SHP77 (cell line): Measurements from ENCODE around the gene C8G.

ENCODE experiments used
- DNase-seq, 2 experiments: peaks; one replicate each; lab custom pipeline; 2025; lab: John Stamatoyannopoulos, UW

The C8G gene

DNA sequence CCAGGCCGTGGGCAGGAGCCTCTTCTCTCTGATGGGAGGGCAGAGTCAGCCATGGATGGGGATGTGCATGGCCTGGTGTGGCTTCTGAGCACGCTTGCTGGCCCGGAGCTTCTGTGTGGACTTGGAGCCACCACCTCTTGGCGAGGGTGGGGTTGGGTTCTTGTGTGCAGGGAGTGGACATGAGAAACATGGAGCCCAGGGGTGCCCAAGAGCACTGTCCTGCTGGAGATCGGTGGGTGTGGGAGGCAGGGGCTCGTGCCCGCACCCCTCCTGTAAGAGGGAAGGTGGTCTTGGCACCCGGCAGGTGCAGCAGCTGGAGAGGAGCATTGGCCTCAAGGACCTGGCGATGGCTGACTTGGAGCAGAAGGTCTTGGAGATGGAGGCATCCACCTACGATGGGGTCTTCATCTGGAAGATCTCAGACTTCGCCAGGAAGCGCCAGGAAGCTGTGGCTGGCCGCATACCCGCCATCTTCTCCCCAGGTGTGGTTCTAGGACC, 24.3 kb upstream of the C8G start:
- DNase-seq = no peak

DNA sequence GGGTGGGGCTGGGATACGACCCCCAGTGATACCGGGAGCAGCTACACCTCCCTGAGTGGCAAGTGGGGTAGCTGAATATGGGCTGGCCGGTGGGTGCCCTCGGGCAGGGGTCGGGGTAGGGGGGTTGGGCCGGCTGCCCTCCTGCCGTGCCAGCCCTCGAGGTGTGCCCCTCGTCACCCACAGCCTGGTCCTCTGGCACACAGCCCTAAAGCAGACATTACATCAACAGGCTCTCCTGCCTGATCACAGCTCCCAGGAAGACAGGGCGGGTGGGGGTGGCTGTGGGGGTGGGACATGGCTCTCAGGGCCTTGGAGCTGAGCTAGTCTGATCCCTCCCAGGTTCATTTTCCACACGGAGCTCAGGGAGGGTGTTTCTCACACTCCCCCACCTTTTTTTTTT, 23.7 kb upstream of the C8G start:
- DNase-seq = no peak

DNA sequence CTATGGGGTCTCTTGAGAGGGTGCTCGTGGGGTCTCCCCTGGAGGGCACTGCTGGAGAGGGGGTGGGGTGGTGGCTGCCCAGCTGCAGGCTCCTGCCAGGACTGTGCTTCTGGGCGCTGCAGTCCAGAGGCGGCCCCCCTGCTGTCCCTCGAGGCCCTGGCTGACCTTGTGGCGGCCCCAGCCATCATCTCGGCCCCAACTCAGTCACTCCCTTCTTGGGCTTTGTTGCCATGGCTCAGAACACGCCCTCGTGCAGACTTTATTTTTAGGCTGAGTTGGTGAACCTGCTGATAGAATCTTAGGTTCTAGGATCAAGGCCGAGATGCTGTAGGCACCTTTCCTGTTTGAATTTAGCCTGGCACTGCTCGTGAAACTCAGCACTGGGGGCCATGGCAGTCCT, 23.3 kb upstream of the C8G start:
- DNase-seq = no peak

DNA sequence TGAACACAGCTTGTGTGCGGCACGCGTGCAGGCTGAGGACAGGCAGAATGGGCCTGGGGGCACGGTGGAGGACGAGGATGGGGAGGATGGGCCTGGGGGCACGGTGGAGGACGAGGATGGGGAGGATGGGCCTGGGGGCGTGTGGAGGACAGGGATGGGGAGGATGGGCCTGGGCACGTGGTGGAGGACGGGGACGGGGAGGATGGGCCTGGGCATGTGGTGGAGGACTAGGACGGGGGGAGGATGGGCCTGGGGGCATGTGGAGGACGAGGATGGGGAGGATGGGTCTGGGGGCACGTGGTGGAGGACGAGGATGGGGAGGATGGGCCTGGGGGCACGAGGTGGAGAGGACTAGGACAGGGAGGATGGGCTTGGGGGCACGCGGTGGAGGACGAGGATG, 22.5 kb upstream of the C8G start:
- DNase-seq = no peak

DNA sequence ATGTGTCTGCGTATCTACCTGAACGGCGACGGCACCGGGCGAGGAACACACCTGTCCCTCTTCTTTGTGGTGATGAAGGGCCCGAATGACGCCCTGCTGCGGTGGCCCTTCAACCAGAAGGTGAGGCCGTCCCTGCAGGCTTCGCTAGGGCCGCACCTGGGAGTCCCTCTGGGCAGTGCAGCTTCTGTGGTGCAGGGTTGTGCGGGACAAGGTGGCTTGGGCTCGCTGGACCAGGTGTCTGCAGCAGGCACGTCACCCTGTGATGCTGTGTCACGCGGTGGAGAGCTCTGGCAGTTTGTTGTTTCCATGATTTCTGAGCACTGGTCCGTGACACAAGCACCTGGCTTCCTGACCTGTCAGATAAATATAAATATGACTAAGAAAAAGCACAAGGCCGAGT, 21.2 kb upstream of the C8G start:
- peak; percentile 20 to 50 for DNase-seq

DNA sequence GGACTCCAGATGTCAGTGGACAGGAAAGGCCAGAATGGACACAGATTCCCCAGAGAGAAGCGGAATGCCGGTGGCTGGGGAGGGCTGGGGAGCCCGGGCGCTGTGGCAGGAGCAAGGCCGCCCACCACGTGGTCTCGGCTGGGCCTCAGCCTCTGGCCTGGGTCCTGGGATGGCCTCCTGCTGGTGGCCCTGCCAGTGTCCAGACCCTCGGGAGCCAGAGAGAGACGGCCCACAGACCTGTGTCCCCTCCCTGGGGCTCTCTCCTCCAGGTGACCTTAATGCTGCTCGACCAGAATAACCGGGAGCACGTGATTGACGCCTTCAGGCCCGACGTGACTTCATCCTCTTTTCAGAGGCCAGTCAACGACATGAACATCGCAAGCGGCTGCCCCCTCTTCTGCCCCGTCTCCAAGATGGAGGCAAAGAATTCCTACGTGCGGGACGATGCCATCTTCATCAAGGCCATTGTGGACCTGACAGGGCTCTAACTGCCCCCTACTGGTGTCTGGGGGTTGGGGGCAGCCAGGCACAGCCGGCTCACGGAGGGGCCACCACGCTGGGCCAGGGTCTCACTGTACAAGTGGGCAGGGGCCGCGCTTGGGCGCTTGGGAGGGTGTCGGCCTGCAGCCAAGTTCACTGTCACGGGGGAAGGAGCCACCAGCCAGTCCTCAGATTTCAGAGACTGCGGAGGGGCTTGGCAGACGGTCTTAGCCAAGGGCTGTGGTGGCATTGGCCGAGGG, 19.5 kb upstream of the C8G start:
- DNase-seq = no peak

DNA sequence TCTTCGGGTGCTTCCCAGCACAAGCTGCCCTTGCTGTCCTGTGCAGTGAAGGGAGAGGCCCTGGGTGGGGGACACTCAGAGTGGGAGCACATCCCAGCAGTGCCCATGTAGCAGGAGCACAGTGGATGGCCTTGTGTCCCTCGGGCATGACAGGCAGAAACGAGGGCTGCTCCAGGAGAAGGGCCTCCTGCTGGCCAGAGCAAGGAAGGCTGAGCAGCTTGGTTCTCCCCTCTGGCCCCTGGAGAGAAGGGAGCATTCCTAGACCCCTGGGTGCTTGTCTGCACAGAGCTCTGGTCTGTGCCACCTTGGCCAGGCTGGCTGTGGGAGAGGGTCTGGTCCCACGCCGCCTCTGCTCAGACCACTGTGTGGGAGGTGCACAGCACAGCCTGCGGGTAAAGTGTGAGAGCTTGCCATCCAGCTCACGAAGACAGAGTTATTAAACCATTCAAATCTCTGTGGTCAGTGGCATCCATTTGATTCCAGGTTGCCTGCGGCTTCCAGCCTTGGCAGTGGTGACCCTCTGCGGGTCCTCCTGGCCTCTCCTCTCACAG, 18.8 kb upstream of the C8G start:
- no peak for DNase-seq

DNA sequence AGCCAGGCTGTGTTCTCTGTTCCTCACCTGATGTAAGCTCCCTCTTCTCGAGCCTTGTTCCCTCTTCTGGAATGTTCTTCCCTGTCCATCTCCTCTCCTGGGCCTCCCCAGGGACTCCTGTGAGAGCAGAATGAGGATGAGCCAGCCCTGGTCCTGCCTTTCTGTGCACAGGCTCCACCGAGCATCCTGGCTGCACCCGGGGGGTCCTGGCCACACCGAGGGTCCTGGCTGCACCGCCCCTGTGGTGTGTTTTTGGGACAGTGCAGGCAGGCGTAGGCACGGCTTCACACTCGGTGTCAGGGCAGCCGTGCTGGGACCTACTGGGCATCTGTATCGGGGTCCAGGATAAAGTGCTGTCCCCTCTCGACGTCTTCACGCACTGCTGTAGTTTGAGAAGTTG, 18.3 kb upstream of the C8G start:
- DNase-seq = no peak

DNA sequence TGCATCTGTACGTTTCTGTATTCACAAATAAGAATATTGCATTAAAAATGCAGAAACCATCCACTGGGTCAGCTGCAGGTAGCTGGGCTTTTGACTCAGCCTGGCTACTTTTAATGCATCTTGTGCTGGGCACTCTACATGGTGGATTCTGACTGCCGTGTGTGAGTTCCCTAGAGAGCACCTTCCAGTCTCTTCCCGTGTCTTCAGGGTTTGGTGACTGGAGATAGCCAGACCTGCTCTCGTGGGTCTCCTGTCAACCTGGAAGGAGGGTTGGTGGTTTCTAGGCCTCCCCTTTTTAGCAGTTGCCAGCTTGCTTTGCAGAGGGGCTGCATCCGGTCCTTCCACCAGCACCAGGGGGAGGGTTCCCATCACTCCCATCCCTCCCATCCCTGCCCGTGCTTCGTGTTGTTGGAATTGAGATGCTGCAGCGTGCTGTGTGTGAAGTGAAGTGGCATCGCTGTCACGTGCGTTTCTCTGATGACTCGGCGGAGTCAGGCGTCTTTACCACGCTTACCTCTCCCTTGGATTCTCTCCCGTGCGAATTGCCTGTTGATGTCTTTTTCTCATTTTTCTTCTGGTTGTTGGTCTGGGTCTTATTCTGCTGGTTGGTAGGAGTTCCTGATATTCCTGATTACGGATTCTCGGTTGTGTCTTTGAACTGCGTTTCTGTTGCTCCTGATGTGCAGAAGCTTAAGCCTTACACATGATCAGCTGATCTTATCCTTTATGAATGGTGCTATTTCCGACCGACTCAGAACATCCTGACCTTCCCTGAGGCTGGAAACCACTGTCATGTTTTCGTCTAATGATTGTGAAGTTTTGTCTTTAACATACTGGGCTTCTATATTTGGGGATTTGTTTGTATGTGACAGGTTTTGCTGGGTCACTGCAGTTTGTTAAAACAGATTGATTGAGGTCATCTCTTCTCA, 17.4 kb upstream of the C8G start:
- no peak for DNase-seq

DNA sequence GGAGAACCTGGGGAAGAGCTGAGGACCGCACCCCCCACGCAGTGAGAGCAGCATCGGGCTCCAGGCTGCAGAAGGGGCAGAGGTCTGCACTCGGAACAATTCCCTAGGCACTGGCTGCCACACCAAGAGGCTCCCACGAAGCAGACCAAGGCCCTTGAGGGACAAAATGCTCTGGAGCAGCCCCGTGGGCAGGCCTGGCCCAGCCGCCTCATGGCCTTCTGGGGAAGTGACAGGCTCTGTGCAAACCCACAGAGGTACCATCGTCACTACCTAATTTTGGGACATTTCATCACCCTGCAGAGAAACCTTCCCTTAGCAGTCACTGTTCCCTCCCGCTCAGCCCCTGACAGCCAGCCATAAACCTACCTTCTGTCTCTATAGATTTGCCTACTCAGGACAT, 16.5 kb upstream of the C8G start:
- no peak for DNase-seq

DNA sequence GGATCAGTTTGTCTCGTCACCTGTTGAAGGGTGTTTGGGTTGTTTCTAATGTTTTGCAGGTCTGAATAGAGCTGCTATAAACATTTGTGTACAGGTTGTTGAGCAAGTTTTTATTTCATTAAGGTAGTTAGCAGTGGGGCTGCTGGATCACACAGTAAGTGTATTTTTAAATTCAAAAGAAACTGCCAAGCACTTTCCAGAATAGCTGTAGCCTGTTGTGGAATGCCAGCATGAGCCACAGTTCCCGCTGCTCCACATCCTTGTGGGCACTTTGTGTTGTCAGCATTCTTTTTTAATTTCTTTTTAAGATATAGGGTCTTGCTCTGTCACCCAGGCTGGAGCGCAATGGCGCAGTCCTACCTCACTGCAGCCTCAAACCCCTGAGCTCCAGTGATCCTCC, 15.0 kb upstream of the C8G start:
- no peak for DNase-seq

DNA sequence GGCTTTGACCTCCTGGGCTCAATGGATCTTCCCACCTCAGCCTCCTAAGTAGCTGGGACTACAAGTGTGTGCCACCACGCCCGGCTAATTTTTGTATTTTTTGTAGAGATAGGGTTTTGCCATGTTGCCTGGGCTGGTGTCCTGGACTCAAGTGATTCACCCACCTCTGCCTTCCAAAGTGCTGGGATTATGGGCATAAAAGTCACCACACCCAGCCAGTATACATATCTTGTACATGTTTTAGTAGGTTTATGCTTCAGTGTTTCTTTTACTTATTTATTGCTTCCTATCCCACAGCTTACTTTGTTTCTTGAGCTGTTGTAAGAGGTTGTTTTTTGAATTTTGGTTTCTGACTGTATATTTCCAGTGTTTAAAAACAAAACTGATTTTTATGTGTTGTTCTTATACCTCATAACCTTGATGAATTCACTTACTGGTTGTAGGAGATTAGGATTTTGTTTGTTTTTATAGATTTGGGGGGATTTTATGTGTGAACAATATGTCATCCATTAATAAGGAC, 13.4 kb upstream of the C8G start:
- no peak for DNase-seq

DNA sequence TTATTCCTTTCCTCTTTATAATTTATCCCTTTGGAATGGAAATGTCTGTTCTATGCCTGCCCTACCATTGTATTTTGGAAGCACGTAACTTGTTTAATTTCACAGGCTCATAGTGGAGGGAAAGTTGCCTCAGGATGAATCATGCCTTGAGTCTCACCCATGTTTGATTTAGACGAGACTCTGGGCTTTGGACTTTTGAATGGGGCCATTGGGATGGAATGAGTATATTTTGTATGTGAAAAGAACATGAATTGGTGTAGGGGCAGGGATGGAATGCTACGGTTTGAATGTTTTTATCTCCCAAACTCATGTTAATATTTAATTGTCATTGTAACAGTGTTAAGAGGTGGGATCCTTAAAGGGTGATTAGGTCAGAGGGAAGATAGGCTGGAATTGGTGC, 10.8 kb upstream of the C8G start:
- no peak for DNase-seq

DNA sequence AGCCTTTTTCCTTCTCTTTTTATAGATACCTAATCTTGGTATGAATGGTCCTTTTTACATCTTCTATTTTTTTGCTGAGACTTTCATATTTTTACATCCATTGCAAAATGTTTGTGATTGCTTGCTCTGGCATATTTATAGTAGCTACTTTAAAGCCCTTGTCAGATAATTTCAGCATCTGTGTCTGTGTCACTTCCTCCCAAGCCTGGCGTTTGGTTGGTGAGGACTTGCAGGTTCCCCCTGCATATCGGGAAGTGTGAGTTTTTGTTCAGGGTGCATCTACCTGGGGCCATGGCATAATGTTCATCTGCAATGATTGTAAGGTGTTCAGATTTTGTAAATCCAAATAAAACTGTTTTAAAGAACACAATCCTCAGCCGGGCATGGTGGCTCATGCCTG, 9.4 kb upstream of the C8G start:
- DNase-seq = no peak

DNA sequence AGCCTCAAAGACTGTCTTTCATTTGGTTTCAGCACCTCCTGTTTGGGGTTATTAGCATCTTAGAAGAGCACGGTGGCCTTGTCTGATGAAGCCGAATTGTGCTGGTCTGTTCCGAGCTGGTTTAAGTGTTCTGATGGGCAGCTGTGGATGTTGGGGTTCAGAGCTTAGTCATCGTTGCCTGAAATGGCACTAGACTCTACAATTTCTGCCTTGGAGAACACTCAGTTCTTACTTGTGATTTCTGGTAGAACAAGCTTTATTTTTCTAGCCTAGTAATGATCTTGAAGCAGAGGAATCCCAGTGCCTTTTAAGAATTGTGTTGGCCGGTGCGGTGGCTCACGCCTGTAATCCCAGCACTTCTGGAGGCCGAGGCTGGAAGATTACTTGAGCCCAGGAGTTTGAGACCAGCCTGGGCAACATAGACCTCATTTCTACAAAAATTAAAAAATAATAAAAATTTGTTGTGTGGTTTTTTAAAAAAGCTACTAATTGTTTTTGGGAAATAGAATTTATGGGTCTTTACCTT, 8.3 kb upstream of the C8G start:
- DNase-seq = no peak

DNA sequence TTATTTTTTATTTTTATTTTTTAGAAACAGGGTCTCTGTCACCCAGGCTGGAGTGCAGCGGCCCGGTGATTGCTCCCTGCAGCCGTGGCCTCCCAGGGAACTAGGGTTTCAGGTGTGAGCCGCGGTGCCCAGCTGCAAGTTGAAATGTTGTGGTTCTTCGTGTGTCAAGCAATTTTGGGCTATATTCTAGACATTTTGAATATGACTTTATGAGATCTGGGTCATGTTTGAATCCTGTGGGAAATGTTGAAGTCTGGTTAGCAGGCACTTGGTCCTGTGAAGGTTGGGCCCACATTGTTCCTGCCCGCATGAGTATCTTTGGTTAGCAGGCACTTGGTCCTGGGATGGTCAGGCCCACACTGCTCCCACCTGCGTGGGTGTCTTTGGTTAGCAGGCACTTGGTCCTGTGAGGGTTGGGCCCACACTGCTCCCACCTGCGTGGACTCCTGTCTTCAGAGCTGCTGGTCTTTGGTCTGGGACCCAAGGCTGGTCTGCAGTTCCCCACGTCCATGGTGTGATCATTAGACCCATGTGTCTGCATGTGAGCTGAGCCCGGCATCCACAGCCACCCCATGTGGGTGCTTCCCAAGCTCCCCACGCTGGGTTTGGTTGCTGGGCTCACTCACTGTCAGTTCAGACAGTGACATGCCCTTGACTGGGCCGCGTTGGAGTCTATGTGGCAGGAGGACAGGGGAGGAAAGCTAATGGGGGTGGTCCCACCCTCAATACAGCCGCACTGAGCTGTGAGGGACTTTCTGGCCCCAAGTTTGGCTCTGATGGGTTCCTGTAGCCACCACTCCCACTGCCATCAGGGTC, 7.6 kb upstream of the C8G start:
- no peak for DNase-seq

DNA sequence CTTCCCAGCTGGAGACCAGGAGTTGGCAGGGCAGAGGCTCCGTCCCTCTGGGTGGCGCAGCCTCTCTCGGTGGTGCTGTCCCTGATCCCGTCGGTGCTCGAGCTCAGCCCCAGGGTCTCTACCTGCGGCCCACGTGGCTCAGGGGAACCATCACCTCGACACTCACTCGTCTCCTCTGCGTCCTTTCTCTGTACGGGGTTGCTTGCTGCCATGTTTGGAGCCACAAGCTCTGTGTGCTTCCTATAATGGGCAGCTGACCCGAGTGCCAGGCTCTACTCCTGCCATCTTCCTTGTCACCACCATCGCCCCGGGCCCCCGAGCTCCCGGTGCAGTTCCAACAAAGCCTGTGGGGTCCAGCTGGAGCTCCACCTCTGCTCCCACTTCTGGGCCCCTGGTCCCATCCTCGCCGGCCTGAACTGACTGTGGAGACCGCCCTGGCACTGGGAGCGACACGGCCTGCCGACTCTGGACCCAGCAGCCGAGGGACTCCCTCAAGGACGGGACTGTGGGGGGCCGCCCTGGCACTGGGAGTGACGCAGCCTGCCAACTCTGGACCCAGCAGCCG, 5.5 kb upstream of the C8G start:
- no peak for DNase-seq

DNA sequence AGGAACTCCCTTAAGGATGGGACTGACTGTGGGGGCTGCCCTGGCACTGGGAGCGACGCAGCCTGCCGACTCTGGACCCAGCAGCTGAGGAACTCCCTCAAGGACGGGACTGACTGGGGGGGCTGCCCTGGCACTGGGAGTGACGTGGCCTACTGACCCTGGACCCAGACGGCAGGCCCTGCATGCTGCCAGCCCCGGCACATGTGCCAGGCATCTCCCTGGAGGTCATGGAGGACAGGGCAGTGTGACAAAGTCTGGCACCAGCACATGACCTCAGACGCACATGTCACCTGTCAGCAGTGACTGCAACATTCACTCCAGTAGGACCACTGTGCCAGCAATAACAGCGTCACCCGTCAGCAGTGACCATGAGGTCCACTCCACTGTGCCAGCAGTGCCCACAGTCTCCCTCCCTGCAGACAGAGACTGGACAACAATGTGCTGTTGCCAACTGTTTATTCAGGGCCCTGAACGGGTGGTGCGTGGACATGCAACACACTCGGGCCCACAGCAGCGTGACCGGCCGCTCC, 5.0 kb upstream of the C8G start:
- DNase-seq = no peak

DNA sequence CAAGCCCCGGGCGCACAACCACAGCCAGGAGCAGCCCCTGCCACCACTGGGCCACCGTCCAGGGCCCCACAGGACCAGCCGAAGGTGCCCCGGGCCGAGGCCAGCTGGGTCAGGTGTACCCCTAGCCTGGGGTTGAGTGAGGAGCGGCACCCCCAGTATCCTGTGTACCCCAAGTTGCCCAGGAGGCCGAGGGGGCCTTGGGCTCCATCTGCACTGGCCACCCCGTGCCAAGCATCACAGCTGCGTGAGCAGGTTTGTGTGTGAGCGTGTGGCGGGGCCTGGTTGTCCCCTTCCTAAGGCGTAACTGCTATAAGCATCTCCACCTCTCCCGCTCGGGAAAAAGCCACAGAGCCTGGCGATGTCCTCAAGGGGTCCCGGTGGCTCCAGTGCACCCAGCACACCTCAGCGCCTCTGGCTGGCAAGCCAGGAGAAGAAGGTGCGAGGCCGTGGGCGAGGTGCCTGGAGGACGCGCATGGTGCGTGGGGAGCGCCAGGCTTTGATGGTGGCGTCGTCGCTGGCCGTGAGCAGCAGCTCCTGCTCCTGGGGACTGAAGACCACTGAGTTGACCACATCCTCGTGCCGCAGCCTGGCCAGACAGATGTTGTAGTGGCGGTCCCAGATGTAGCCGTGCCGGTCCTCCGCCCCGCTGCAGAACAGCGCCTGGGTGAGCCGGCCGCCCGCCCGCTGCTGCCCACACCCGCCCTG, 4.4 kb upstream of the C8G start:
- DNase-seq = no peak
